LNCaP clone FGC (cell line): Measurements from ENCODE around the gene KRTAP9-9.
"Not testable (repeated sequence)": the region's sequence is repeated elsewhere in the genome, so short reads cannot be mapped to it uniquely, and the experiment has no call there.

Source experiments
- DNase-seq: peaks from one replicate; pipeline ENCODE4 v3.0.0-alpha.2; 2011; ENCODE audit warnings: low read depth
- H3K4me3 ChIP-seq: 2 replicates; pipeline ENCODE4 v1.5.1; 2011; ENCODE audit warnings: mild to moderate bottlenecking, low read depth, low read length, control low read depth
- CTCF ChIP-seq: IDR thresholded peaks from 2 replicates; pipeline ENCODE4 v1.5.1; 2012; ENCODE audit warnings: mild to moderate bottlenecking; ENCODE audit not compliant: control insufficient read depth, insufficient read depth; ENCODE audit errors: extremely low read depth

The KRTAP9-9 gene

GRCh38 chr17:41271858-41272257, 16.7 kb downstream of the KRTAP9-9 start:
- no peak for DNase-seq
- TF ChIP-seq CTCF: no peak
- no peak overlapping the region for H3K4me3 ChIP-seq

GRCh38 chr17:41275648-41276190, 20.5 kb downstream of the KRTAP9-9 start, which contains the start of gene KRTAP9-7:
Gene KRTAP9-7 (plus strand): TSS chr17:41275698. CDS start chr17:41275698, 0 bp downstream.
- DNase-seq, H3K4me3 ChIP-seq: not testable (repeated sequence)

GRCh38 chr17:41278176-41278955, 23.2 kb downstream of the KRTAP9-9 start:
- no peak overlapping the region for H3K4me3 ChIP-seq
- DNase-seq: no peak
- no peak for TF ChIP-seq CTCF

- no peak for TF ChIP-seq CTCF
- DNase-seq: no peak
- no peak overlapping the region for H3K4me3 ChIP-seq
Measured at GRCh38 chr17:41284043-41284442, 28.9 kb downstream of the KRTAP9-9 start.

- no peak for DNase-seq
- no peak for TF ChIP-seq CTCF
- no peak overlapping the region for H3K4me3 ChIP-seq
Measured at GRCh38 chr17:41284546-41284945, 29.4 kb downstream of the KRTAP9-9 start.

- no peak for DNase-seq
- TF ChIP-seq CTCF: no peak
- no peak overlapping the region for H3K4me3 ChIP-seq
Measured at GRCh38 chr17:41287050-41287449, 31.9 kb downstream of the KRTAP9-9 start.

- no peak for TF ChIP-seq CTCF
- DNase-seq: no peak
- no peak overlapping the region for H3K4me3 ChIP-seq
Measured at GRCh38 chr17:41294016-41294415, 38.8 kb downstream of the KRTAP9-9 start.
